22Rv1 (cell line): ENCODE results near the gene RYR2.

ENCODE experiments used
- ZFX ChIP-seq: fragments of 450-650 bp; IDR thresholded peaks from 2 replicates; pipeline ENCODE4 v1.6.1; 2017; ENCODE audit warnings: antibody characterized with exemption, borderline replicate concordance
- TF ChIP-seq, protein P1 (sequence below): fragments of 450-650 bp; IDR thresholded peaks from 2 replicates; pipeline ENCODE4 v1.5.1; 2017; ENCODE audit warnings: mild to moderate bottlenecking

DNA sequence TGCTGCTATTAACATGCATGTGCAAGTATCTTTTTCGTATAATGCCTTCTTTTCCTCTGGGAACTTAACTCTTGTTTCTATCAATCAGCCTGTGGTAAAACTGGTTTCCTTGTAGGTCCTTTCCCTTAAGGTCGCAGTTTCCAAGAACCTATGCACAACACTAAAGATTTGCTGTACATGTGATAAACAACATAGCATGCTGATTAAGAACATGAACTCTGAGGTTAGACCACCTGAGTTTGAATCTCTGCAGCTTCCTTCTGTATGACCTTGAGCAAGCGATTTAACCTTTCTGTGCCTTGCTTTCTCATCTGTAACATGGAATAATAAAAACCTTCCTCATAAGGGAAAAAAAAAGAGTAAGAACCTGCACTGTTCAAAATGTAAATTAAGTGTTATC lies 186.4 kb downstream of the RYR2 start:
- TF ChIP-seq, protein P1, sequence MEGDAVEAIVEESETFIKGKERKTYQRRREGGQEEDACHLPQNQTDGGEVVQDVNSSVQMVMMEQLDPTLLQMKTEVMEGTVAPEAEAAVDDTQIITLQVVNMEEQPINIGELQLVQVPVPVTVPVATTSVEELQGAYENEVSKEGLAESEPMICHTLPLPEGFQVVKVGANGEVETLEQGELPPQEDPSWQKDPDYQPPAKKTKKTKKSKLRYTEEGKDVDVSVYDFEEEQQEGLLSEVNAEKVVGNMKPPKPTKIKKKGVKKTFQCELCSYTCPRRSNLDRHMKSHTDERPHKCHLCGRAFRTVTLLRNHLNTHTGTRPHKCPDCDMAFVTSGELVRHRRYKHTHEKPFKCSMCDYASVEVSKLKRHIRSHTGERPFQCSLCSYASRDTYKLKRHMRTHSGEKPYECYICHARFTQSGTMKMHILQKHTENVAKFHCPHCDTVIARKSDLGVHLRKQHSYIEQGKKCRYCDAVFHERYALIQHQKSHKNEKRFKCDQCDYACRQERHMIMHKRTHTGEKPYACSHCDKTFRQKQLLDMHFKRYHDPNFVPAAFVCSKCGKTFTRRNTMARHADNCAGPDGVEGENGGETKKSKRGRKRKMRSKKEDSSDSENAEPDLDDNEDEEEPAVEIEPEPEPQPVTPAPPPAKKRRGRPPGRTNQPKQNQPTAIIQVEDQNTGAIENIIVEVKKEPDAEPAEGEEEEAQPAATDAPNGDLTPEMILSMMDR, result no peak
- no peak for TF ChIP-seq ZFX
